Left ventricle myocardium superior (tissue), 1 donor: ENCODE data around the gene ECM1. TPM values are rescaled to one million over a fixed set of nuclear protein-coding genes. Genes with fewer than 3 reads are reported as not detected.

Source experiments
- microRNA-seq: library from miRNA; unstranded; fragments of <30 nt; microRNA quantifications from one replicate; pipeline ENCODE4 v1.2.0, GENCODE V29; 2020; ENCODE audit warnings: borderline number of aligned reads
- total RNA-seq: library from RNA; stranded (reverse); fragmentation: NEBNext Ultra II Directional; extraction: Animal tissue kit (Norgen Biotek cat#: 25700); gene quantifications from one replicate; pipeline ENCODE4 v1.2.1, GENCODE V29; 2021
- donor health status: DM: no; HTN: yes; CAD: no; lungs with severe emphysema.

ECM1 gene
- total RNA-seq, 1 donor from 2014 or later: 14.0 TPM

Small RNA genes within 50 kb of the gene (microRNA-seq; reads per million reads assigned to microRNA genes)
- gene MIR4257 (not detected), gene MIR6878 (not detected)

Other genes starting within 250 kb of the ECM1 start
- 58.5 TPM for gene APH1A, start 239.1 kb upstream of the ECM1 start, total RNA-seq
- gene C1orf54, start 235.3 kb upstream of the ECM1 start, total RNA-seq: 9.8 TPM
- 15.4 TPM for gene CIART, start 225.6 kb upstream of the ECM1 start, total RNA-seq
- 72.3 TPM for gene MRPS21, start 214.2 kb upstream of the ECM1 start, total RNA-seq
- gene PRPF3, start 186.6 kb upstream of the ECM1 start, total RNA-seq: 21.1 TPM
- 24.4 TPM for gene RPRD2, start 144.0 kb upstream of the ECM1 start, total RNA-seq
- 31.3 TPM for gene TARS2, start 20.7 kb upstream of the ECM1 start, total RNA-seq
- not detected for gene FALEC, start 7.6 kb downstream of the ECM1 start, total RNA-seq
- 77.7 TPM for gene ADAMTSL4, start 41.3 kb downstream of the ECM1 start, total RNA-seq
- 93.5 TPM for gene MCL1, start 71.5 kb downstream of the ECM1 start, total RNA-seq
- 126 TPM for gene ENSA, start 121.5 kb downstream of the ECM1 start, total RNA-seq
- gene GOLPH3L, start 189.0 kb downstream of the ECM1 start, total RNA-seq: 15.1 TPM
- gene HORMAD1, start 212.8 kb downstream of the ECM1 start, total RNA-seq: 0.37 TPM